ENCODE data around the gene TNS3.
"Not testable (repeated sequence)": the region's sequence is repeated elsewhere in the genome, so short reads cannot be mapped to it uniquely, and the experiment has no call there.

TNS3 gene

GRCh38 chr7:47602272-47603004, 20.5 kb upstream of the TNS3 start:
- DNase-seq (ENCODE audit: low spot score): no peak

GRCh38 chr7:47601881-47602249, 20.0 kb upstream of the TNS3 start:
- no peak for DNase-seq (ENCODE audit: low spot score)

GRCh38 chr7:47601119-47601880, 19.4 kb upstream of the TNS3 start:
- DNase-seq (ENCODE audit: low spot score): peak; percentile 48

GRCh38 chr7:47600199-47601118, 18.5 kb upstream of the TNS3 start:
- no peak for DNase-seq (ENCODE audit: low spot score)

GRCh38 chr7:47597379-47597778, 15.5 kb upstream of the TNS3 start:
- DNase-seq (ENCODE audit: low spot score): no peak

GRCh38 chr7:47596502-47597202, 14.7 kb upstream of the TNS3 start:
- DNase-seq (ENCODE audit: low spot score): no peak

GRCh38 chr7:47594406-47594805, 12.5 kb upstream of the TNS3 start:
- no peak for DNase-seq (ENCODE audit: low spot score)

GRCh38 chr7:47591655-47592572, 10.0 kb upstream of the TNS3 start:
- DNase-seq (ENCODE audit: low spot score): no peak

GRCh38 chr7:47591089-47591654, 9.3 kb upstream of the TNS3 start:
- no peak for DNase-seq (ENCODE audit: low spot score)

GRCh38 chr7:47590215-47590614, 8.3 kb upstream of the TNS3 start:
- DNase-seq (ENCODE audit: low spot score): not testable (repeated sequence)

GRCh38 chr7:47588704-47589225, 6.9 kb upstream of the TNS3 start:
- no peak for DNase-seq (ENCODE audit: low spot score)

GRCh38 chr7:47587976-47588375, 6.1 kb upstream of the TNS3 start:
- no peak for DNase-seq (ENCODE audit: low spot score)

GRCh38 chr7:47587351-47587750, 5.4 kb upstream of the TNS3 start:
- no peak for DNase-seq (ENCODE audit: low spot score)

- no peak for DNase-seq (ENCODE audit: low spot score)
These were observed 5.0 kb upstream of the TNS3 start for GRCh38 chr7:47586925-47587324.

- not testable (repeated sequence) for DNase-seq (ENCODE audit: low spot score)
These were observed 4.3 kb upstream of the TNS3 start for GRCh38 chr7:47586161-47586670.

- DNase-seq (ENCODE audit: low spot score): no peak
These were observed 2.6 kb upstream of the TNS3 start for GRCh38 chr7:47584536-47584895.

- no peak for DNase-seq (ENCODE audit: low spot score)
These were observed 2.0 kb upstream of the TNS3 start for GRCh38 chr7:47583739-47584535.

GRCh38 chr7:47582764-47583738, 1.1 kb upstream of the TNS3 start:
- DNase-seq (ENCODE audit: low spot score): no peak

Measured in kidney capillary endothelial cell (primary cell).